AG04449 (cell line): ENCODE data around the gene LIMCH1.

ENCODE experiments used
- CTCF ChIA-PET: fragments of 350-600 bp; formaldehyde crosslinking; extraction: SDS; loops from one replicate; lab custom pipeline; 2021; ENCODE audit warnings: antibody characterized with exemption; lab: Yijun Ruan, JAX
- POLR2A ChIA-PET: fragments of 400-600, 350-600 bp; formaldehyde crosslinking; extraction: SDS; loops from one replicate; lab custom pipeline; 2020; ENCODE audit warnings: antibody characterized with exemption, inconsistent platforms; lab: Yijun Ruan, JAX
- DNase-seq: peaks from one replicate; pipeline ENCODE4 v3.0.0-alpha.2; 2010; ENCODE audit warnings: low read depth, low spot score
- H3K4me3 ChIP-seq: 2 replicates; pipeline ENCODE4 v1.5.1; 2011; ENCODE audit warnings: low read depth, mild to moderate bottlenecking, control low read depth, low read length
- TF ChIP-seq, protein P1 (sequence below): IDR thresholded peaks from one replicate; pipeline ENCODE4 v1.5.1; 2011; ENCODE audit warnings: mild to moderate bottlenecking, moderate library complexity, low read length, control low read depth, inconsistent platforms; ENCODE audit not compliant: insufficient read depth; ENCODE audit errors: missing control alignments

LIMCH1 gene

GRCh38 chr4:41614519-41614918 lies 76.6 kb downstream of the LIMCH1 start:
- TF ChIP-seq, protein P1, sequence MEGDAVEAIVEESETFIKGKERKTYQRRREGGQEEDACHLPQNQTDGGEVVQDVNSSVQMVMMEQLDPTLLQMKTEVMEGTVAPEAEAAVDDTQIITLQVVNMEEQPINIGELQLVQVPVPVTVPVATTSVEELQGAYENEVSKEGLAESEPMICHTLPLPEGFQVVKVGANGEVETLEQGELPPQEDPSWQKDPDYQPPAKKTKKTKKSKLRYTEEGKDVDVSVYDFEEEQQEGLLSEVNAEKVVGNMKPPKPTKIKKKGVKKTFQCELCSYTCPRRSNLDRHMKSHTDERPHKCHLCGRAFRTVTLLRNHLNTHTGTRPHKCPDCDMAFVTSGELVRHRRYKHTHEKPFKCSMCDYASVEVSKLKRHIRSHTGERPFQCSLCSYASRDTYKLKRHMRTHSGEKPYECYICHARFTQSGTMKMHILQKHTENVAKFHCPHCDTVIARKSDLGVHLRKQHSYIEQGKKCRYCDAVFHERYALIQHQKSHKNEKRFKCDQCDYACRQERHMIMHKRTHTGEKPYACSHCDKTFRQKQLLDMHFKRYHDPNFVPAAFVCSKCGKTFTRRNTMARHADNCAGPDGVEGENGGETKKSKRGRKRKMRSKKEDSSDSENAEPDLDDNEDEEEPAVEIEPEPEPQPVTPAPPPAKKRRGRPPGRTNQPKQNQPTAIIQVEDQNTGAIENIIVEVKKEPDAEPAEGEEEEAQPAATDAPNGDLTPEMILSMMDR, result no peak
- no peak overlapping the region for H3K4me3 ChIP-seq
- ChIA-PET CTCF (interaction anchor here (1.3 kb wide), 1 partner anchor 30 kb away, joined by 3 read pairs; no protein-coding TSS in a partner anchor), POLR2A (no interaction called here)
- no peak for DNase-seq

DNA sequence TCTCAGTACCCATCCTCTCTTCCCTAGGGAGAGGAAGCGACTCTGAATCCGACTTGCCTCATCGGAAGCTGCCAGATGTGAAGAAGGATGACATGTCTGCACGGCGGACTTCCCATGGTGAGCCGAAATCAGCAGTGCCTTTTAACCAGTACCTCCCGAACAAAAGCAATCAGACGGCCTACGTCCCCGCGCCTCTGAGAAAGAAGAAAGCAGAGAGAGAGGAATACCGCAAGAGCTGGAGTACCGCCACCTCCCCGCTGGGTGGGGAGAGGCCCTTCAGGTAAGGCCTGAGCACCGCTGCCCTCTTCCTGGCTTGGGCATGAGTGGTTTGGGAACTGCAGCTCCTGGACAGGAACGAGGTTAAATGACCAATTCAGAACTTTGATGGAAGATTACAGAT lies 81.2 kb downstream of the LIMCH1 start:
- no peak overlapping the region for H3K4me3 ChIP-seq
- CTCF ChIA-PET, result no interaction called here
- TF ChIP-seq, protein P1, result no peak
- no peak for DNase-seq
- POLR2A ChIA-PET, result no interaction called here

DNA sequence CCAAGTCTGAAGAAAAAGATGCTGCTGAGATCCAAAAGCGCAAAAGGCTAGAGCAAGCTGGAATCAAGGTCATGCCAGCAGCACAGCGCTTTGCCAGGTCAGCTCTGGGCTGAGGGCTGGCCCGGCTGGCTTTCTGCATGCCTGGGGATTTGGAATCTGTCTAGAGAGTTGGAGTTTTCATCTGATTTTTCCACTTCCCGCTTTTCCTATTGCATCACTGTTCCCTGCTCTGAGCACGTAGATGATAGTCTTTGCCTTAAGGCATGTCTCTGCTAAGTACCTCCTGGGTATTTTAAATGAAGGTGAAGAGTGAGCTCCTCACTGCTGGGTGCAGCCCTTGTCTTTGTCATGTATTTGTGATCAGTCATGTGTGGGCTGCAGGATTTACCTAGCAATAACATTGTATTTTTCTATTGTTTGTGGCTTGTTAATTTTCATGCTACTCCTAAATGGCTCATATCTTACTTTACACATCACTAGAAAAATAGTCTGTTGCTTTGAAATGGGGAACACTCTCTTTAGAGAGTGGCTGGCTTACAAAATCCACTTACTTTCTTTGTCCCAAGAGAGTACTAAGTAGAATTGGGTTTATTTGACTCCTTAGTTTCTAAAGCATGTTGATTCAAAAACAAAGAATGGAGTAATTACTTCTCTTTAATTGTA lies 82.8 kb downstream of the LIMCH1 start:
- ChIA-PET POLR2A (no interaction called here), CTCF (no interaction called here)
- TF ChIP-seq, protein P1, result no peak
- no peak for DNase-seq
- H3K4me3 ChIP-seq, result no peak overlapping the region

GRCh38 chr4:41622787-41623186 lies 84.8 kb downstream of the LIMCH1 start:
- TF ChIP-seq, protein P1, result no peak
- ChIA-PET CTCF (no interaction called here), POLR2A (no interaction called here)
- no peak for DNase-seq
- no peak overlapping the region for H3K4me3 ChIP-seq

DNA sequence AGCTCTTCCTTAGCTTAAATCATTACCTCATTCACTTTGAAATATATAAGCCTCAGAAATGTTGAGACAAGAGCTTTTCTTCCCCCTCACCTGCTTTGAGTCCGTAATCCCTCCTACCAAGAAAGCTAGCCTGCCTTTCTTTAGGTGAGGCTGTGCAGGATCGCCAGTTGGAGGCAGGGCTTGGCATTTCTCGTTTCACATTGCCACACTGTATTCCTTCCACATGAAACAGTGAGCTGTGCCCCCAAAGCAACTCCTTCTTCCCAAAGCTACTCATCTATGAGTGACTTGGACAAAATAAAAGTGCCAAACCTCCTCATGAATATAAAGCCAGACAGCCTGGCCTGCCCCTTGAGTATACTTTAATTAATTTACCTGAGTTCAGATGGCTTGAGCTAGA lies 86.8 kb downstream of the LIMCH1 start:
- TF ChIP-seq, protein P1, result no peak
- DNase-seq, result no peak
- POLR2A ChIA-PET, result no interaction called here
- CTCF ChIA-PET, result no interaction called here
- no peak overlapping the region for H3K4me3 ChIP-seq

GRCh38 chr4:41625531-41625930 lies 87.6 kb downstream of the LIMCH1 start:
- no peak for DNase-seq
- TF ChIP-seq, protein P1, result no peak
- ChIA-PET POLR2A (no interaction called here), CTCF (interaction anchor here (1.3 kb wide), 1 partner anchor 36 kb away, joined by 4 read pairs; no protein-coding TSS in a partner anchor)
- H3K4me3 ChIP-seq, result no peak overlapping the region
